GM19043 (cell line): Measurements from ENCODE around the gene GARIN5B.
"Not testable (repeated sequence)": the region's sequence is repeated elsewhere in the genome, so short reads cannot be mapped to it uniquely, and the experiment has no call there.

Experiments used
- ATAC-seq: cut with Tn5 transposase; IDR thresholded peaks from one replicate; pipeline ENCODE4 v1.9.1; 2021; ENCODE audit warnings: low read depth; ENCODE audit not compliant: unreplicated experiment

GARIN5B gene

DNA sequence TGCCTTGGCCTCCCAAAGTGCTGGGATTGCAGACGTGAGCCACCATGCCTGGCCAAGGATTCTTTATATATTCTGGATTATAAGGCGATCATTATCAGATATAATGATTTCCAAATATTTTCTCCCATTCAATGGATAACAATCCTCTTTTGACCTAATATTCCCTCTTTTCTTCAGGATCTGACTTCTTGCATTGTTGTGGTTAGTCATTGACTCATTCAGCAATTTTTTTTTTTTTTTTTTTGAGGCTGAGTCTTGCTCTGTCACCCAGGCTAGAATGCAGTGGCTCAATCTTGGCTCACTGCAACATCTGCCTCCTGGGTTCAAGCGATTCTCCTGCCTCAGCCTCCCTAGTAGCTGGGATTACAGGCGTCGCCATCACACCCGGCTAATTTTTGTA lies 33.3 kb downstream of the GARIN5B start:
- ATAC-seq: not testable (repeated sequence)

DNA sequence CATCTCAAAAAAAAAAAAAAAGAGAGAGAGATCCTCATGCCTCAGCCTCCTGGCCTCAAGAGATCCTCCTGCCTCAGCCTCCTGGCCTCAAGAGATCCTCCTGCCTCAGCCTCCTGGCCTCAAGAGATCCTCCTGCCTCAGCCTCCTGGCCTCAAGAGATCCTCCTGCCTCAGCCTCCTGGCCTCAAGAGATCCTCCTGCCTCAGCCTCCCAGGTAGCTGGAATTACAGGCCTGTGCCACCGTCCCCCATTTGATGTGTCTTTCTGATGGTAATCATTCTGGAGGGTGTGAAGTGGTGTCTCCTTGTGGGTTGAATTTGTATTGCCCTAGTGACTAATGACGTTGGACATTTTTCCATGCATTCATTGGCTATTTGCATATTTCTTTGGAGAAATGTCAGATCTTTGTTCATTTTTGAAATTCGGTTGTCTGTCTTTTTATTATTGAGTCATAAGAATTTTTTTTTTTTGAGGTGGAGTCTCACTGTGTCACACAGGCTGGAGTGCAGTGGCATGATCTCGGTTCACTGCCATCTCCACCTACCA lies 34.2 kb downstream of the GARIN5B start:
- not testable (repeated sequence) for ATAC-seq

DNA sequence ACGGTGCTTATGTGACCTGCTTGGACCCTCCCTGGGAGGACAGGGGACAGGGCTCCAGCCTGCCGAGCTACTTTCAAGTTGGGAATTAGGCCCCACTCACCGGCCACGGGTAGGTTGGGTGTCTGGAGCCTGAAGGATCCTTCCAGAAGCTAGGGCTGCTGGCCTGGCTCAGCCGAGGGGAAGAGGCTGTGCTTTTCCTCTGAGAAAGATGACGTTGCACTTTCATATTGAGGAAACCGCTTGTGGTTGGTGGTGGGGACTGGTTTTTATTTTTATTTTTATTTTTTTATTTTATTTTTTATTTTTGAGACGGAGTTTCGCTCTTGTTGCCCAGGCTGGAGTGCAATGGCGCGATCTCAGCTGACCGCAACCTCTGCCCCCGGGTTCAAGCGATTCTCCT lies 37.9 kb downstream of the GARIN5B start, which contains the start of gene TMEM150B:
Gene TMEM150B, minus strand, starts transcription at position 170 of the 400 bp plus-strand sequence. CDS start 4,305 bp downstream, outside the sequence.
- ATAC-seq: no peak

DNA sequence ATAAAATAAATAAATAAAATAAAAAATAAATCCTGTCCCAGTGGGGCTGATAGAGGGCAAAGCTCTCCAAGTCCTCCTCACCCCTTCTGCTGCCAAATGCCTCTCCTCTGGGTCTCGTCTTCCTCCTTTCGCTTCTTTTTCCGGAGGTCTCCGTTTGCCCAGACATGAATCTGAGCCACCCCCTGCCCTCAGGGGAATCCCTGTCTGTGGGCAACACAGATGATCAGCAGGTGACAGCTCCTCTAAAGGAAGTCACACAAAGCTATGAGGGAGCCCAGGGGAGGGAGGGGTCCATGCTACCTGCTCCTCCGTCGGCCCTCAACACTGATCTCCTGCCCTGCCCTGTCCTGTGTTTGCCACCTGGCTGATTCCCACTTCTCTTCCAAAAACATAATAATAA lies 38.4 kb downstream of the GARIN5B start:
- ATAC-seq: no peak

DNA sequence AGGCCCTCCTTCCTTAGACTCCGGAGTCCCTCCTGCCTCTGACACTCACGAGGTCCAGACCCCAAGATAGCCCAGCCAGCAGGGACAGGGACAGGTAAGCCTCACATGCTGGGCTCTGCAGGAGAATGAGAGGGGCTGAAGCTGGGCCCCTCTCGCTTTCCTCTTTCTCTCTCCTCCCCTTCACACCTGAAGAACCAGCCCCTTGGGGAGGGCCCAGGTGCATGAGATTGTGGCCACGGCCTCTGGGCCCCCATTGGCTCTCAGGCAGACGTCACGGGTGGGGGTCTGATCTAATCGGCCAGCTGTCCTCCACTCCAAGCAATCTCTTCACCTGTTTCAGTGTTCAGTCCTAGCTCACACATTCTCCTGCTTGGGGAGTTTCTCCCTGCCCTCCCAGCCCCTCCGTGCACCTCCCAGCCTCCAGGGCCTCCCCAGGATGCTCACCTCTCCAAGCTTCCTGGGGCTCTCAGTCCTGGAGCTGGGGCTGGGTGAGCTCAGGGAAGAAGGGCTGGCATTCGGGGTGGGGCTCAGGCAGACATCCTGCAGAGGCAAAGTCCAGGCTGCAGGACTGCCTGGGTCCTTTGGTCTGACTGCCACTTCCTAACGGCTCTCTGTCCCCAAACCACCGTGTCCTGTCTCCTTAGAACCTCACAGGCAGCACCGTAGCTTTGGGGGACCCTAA lies 40.7 kb downstream of the GARIN5B start:
- no peak for ATAC-seq

DNA sequence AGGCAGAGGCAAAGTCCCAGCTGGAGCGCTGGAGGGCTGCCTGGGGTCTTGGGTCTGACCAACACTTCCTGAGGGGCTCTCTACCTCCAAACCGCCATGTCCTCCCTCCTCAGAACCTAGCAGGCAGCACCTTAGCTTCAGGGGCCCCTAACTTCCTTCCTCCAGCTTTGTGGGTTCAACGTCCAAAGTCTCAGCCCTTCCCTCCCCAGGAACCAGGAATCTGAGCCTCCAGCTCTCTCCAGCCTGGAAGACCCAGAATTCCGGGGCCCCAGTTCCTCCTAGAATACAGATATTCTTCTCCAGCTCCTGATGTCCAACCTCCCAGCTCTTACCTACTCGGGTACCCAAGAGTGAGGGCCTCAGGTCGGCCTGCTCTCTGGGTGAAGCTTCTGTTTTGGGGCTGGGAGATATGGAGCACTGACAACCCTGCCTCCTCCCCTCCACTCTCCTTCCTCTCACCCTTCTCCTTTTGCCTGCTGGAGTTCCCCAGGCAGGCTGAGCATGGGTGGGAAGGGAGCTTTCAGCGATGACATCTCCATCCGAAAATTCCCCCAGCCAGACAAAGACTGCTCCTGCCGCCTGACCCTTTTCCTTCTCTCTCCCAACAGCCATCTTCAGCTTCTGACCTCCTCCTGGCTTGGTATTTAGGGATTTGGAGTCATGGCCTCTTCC lies 41.5 kb downstream of the GARIN5B start:
- ATAC-seq: no peak

DNA sequence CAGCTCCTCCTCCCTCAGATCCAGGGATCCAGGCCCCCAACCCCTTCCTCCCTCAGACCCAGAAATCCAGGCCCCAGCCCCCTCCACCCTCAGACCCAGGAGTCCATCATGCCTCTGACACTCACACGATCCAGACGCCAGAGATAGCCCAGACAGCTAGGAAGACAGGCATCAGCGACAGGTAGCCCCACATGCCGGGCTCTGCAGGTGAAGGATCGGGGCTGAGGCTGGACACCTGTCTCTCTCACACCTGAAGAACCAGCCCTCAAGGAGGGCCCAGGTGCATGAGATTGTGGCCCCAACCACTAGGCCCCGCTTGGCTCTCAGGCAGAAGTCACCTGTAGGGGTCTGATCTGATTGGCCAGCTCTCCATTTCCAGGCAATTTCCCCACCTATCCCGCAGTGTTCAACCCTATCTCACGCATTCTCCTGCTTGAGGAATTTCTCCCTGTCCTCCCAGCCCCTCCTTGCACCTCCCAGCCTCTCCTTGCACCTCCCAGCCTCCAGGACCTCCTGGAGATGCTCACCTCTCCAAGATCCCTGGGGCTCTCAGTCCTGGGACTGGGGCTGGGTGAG lies 42.1 kb downstream of the GARIN5B start:
- ATAC-seq: no peak

DNA sequence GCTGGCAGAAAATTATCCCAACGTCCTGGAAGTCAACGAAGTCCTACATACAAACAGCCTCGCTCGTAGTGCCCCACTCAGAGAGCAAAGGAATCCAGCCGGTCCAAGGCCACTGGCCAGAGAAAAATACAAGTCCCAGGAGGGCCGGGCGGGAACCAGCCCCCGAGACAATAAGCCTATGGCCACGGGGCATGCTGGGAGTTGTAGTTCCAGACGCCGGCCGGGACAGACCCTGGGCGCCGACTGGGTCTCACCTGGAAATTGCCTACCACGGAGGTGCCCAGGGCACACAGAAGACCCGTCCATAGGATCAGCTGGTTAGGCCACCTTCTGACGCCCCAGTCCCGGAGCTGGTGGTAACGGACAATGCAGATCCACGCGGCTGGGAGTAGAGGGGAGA lies 43.3 kb downstream of the GARIN5B start:
- no peak for ATAC-seq

DNA sequence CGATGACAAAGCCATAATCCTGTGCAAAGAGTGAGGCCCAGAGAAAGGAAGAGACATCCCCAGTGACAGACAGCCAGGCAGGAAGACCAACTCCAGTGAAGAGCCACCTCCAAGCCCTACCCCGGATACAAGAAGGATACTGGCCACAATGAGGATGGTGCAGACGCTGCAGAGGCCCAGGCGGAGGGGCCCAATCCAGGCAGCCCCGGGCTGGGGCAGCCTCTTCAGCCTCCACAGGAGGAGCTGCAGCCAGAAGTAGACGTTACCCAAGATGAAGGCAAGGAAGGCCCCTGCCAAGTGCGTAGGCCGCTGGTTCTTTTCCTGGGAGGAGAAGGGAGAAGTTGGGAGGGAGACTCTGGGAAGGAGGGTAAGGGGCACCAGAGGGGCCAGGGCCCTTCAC lies 46.4 kb downstream of the GARIN5B start:
- ATAC-seq: no peak

DNA sequence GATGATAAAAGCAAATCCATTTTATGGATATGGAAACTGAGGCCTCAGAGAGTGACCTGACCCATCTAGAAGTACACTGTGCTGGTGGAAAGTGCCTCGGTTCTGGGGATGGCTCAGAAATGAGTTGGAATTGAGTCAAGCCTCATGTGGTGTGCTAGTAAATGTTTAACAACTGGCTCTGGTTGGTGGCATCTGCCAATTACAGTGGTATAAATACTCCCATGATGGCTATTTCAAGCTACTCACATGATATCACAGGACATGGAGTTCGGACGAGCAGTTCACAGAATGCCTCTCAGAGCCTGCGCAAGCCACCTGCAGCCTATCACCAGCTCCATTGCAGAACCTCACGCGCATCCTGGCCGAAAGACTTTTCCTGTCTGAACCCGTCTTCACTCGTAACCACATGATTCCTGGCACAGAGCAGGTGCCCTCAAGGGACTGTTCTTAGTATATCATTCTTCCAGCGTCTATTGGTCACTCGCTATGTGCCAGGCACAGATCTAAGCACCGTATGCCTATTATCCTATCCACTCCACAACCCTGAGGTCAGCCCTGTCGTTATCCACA lies 47.0 kb downstream of the GARIN5B start:
- no peak for ATAC-seq

DNA sequence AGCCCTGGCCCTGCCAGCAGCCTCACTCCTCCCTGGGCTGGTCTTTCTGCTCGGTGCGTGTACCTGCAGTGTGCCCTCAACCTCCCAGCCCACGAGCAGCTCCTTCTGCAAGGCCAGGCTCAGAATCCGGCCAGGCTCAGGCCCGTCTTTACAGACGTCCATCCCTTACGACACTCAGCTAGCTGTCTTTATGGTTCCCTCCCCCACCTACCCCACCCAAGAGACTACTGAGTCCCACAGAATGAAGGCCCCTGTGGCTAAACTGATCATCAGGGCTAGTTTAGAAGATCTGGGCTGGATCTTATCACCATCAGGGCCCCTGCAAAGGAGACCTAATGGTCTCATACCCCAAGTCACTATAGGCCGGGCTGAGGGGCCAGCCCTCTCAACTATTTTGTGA lies 48.7 kb downstream of the GARIN5B start:
- no peak for ATAC-seq

DNA sequence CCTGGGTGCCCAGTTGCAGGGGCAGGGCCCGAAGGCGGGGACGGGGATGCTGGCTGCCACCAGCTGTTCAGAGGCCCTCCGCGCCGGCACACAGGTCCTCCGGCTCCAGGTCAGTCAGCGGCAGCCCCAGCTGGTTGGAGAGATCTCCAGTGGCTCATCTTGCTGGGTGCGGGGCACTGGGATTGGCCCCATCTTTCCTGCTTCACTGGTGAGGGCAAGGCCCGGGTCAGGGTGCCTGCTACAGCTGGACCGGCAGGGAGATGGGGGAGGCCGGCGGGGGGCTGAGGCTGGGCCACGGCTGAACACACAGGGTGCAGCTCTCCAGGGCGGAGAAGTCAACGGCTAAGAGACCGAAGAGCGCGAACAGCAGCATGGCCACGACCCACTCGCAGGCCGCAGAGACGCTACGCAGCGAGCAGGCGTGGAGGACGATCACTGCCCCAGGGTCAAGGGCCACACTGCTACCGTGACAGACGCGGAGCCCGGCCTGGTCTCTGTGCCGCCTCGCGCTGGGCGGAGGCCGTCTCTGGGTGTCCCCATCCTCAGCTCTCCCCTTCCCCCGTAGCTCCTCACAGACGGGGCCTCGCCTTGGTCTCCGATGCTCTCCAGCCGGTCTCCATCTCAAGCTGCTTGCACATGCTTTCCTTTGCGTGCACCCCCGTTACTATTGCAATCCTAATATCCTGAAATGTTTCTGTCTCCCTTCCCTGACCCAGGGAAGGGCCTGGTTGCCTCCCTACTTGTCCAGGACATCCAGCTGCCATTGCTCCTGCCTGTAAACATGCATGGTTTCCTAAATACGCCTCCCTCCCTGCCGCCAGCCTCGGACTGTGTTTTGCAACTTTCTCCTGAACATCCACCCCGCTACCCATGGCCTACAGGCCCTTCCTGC lies 50.2 kb downstream of the GARIN5B start:
- no peak for ATAC-seq

DNA sequence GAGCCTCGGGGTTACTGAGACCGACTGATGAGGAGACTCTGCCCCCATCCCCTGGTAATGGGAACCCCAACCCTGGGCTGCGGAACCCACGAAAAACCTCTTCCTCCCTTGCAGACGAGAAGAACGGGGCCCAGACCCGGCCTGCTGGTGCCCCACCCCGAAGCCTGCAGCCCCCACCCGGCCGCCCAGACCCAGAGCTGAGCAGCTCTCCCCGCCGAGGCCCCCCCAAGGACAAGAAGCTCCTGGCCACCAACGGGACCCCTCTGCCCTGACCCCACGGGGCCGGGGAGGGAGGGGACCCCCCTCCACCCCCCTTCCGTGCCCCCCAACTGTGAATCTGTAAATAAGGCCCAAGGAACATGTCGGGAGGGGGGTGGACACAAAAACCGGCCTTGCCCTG lies 51.3 kb downstream of the GARIN5B start:
- no peak for ATAC-seq

DNA sequence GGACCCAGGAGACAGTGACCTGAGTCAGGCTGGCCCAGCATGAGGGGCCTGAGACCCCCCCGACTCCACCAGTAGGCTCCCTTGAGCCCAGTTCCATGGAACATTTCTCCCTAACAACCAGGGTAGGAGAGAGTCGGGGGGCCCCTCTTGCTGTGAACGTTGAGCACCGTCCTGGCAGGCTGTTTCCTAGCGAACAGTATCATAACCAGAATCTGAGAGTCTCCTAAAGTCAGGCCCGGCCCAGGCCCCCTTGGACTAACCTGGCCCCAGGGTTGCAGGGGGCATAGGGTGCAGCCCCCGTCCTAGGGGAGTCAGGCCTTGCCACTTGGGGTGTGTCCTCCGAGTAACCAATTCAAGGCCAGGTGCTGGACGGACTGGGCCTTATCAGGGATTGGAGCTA lies 51.7 kb downstream of the GARIN5B start:
- ATAC-seq: no peak

DNA sequence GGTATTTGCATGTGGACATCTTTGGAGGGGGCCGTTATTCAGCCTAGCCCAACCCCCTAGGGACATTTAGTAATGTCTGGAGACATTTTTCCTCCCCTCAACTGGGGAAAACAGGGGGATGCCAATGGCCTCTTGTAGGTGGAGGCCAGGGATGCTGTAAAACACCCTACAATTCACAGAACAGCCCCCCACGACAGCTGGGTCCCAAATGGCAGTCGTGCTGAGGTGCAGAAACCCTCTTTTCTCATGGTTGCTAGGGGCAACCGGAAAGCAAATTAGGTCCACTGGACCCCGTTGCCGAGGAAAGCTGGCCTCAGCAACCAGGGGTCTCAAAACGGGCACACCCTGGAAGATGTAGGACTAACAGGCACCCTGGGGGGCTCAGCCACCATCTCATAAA lies 52.6 kb downstream of the GARIN5B start:
- ATAC-seq: no peak

DNA sequence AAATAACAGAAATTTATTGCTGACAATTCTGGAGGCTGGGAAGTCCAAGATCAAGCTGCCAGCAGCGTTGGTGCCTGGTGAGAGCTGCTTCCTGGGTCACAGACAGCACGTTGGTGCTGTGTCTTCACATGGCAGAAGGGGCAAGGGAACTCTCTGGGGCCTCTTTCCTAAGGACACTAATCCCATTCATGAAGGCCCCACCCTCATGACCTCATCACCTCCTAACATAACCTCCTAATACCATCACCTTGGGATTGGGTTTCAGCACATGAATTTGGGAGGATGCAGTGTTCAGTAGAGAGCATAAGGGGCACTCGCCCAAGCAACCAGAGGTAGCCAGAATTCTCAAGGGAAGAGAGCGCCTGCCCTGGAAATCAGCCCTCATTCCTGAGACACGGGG lies 53.6 kb downstream of the GARIN5B start:
- ATAC-seq: no peak

DNA sequence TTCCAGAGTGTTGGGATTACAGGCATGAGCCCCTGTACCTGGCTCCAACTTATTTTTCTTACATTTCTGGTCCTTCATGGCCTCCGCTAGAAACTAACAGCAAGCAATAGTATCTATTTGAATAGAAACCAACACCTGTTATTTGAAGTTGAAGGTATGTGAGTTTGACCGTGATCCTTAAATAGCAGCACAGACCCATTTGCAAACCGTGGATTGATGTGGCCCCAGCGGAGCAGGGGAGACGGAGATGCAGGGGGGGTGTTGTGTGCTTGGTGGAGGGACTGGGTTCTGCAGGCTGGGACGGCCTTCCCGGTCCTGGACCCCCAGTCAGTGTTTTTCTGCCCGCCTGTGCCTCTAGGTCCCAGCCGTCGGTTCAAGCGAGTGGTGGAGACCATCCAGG lies 54.8 kb downstream of the GARIN5B start:
- no peak for ATAC-seq

DNA sequence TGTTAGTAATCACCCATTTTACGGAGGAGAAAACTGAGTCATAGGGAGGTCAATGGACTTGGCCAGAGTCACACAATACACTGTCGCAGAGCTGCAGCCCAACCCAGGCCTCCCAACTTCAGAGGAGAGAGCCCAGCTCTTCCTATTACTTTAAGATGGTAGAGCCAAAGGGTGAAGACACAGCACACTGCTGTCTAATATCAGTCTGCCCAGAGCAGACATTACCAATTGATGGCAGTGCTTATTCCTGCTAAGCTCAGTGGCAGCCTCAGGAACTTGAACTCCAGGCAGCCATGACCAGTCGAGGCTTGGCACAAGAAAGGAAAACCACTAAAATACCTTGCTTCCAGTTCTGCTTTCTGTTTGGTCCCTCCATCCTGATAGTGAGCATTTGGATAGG lies 56.3 kb downstream of the GARIN5B start:
- no peak for ATAC-seq

DNA sequence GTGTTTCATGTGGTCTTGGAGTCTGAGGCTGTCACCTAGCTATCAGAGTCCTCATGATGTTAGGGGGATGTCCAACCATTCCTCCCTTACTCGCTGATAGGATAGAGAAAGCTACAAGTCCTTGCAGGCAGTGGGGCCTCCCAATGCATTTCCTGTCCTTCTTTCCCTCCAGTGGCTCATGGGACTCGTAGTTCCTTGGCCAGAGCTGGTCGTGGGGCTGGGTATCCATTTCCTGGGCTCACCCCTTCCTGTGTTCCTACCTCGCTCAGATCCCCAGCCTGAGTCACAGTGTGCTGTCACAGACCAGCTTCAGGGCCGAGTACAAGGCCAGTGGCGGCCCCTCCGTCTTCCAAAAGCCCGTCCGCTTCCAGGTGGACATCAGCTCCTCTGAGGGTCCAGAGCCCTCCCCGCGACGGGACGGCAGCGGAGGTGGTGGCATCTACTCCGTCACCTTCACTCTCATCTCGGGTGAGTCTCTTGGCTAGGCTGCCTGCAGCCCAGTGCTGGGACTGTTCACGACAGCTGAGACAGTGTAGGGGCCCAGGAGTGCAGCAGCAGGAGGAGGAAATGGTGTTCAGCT lies 57.0 kb downstream of the GARIN5B start:
- ATAC-seq: no peak

DNA sequence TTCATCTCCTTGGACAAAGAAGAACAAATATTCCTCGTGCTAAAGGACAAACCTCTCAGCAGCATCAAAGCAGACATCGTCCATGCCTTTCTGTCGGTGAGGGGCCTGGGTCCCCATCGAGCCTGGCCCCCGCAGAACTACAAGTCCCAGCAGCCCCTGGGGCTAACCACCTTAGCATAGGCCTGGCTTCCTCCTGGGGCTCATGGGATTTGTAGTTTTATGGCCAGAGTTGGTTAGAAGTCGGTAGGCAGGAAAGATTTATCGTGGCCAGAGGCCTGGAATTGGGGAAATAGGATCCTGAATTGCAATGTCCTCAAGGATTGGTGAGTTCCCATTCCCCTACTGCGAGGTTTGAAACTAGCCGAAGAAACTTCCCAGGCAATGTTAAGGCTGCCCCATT lies 57.6 kb downstream of the GARIN5B start:
- ATAC-seq: no peak
